ENCODE results near the gene ITIH2. TPM values are rescaled to one million over a fixed set of nuclear protein-coding genes. Genes with fewer than 3 reads are reported as not detected.
"Not testable (repeated sequence)": the region's sequence is repeated elsewhere in the genome, so short reads cannot be mapped to it uniquely, and the experiment has no call there.

Gene ITIH2
- total RNA-seq, 2 experiments from 2014 or later, result not detected

- Histone ChIP-seq H2AFZ (ENCODE audit: low read length) (no peak overlapping the region), H3K4me3 (ENCODE audit: low read depth, low read length, poor library complexity, severe bottlenecking) (no peak overlapping the region), H3K79me2 (ENCODE audit: insufficient read depth, low read depth, low read length) (no peaks in the 10 kb centered on the region), H3K9me3 (ENCODE audit: low read length) (no peaks in the 10 kb centered on the region), H3K36me3 (ENCODE audit: insufficient read depth, low read length) (no peaks in the 10 kb centered on the region), H3K9me2 (ENCODE audit: insufficient read depth, low read length) (no peaks in the 10 kb centered on the region), H3K27ac (ENCODE audit: low read depth, low read length, poor library complexity, severe bottlenecking) (no peak overlapping the region), H3K4me1 (ENCODE audit: insufficient read depth, low read length, poor library complexity, severe bottlenecking) (no peaks in the 10 kb centered on the region), H3K4me2 (ENCODE audit: low read length) (no peak overlapping the region), H4K20me1 (ENCODE audit: insufficient read depth, low read length) (no peaks in the 10 kb centered on the region)
- no peak for TF ChIP-seq EZH2phosphoT487 (IDR thresholded peaks at IDR 0.05; ENCODE audit: borderline replicate concordance, low read depth, low read length)
- TF ChIP-seq CTCF (conservative IDR thresholded peaks at IDR 0.05; ENCODE audit: low read length), result no peak
- no TSS peak for BruUV-seq (replicated peaks)
- ChIA-PET CTCF (ENCODE audit: unreplicated experiment) (no interaction called here), POLR2A (interaction anchor here (0.5 to 0.6 kb wide), 2 partner anchors 19 to 136 kb away, joined by 3 to 4 read pairs; no protein-coding TSS in a partner anchor)
- intact Hi-C loops (cut with micrococcal nuclease; ENCODE audit: unreplicated experiment), result no loop called here
- no peak for DNase-seq (ENCODE audit: low spot score)
Measured at GRCh38 chr10:7738536-7739407, 35.7 kb downstream of the ITIH2 start.

- BruUV-seq (replicated peaks), result no TSS peak
- Histone ChIP-seq H3K9me2 (ENCODE audit: insufficient read depth, low read length) (no peaks in the 10 kb centered on the region), H4K20me1 (ENCODE audit: insufficient read depth, low read length) (no peaks in the 10 kb centered on the region), H3K27ac (ENCODE audit: low read depth, low read length, poor library complexity, severe bottlenecking) (no peak overlapping the region), H3K4me3 (ENCODE audit: low read depth, low read length, poor library complexity, severe bottlenecking) (no peak overlapping the region), H3K4me2 (ENCODE audit: low read length) (no peak overlapping the region), H3K36me3 (ENCODE audit: insufficient read depth, low read length) (no peaks in the 10 kb centered on the region), H3K4me1 (ENCODE audit: insufficient read depth, low read length, poor library complexity, severe bottlenecking) (no peaks in the 10 kb centered on the region), H3K79me2 (ENCODE audit: insufficient read depth, low read depth, low read length) (no peaks in the 10 kb centered on the region), H2AFZ (ENCODE audit: low read length) (no peak overlapping the region), H3K9me3 (ENCODE audit: low read length) (no peaks in the 10 kb centered on the region)
- TF ChIP-seq EZH2phosphoT487 (IDR thresholded peaks at IDR 0.05; ENCODE audit: borderline replicate concordance, low read depth, low read length), result no peak
- TF ChIP-seq CTCF (conservative IDR thresholded peaks at IDR 0.05; ENCODE audit: low read length), result no peak
- CTCF ChIA-PET (ENCODE audit: unreplicated experiment), result no interaction called here
- intact Hi-C loops (cut with micrococcal nuclease; ENCODE audit: unreplicated experiment), result no loop called here
- no peak for DNase-seq (ENCODE audit: low spot score)
- POLR2A ChIA-PET, result interaction anchor here (0.6 kb wide), 1 partner anchor 380 kb away, joined by 3 read pairs; no protein-coding TSS in a partner anchor
Measured at GRCh38 chr10:7744307-7744706, 41.2 kb downstream of the ITIH2 start.

DNA sequence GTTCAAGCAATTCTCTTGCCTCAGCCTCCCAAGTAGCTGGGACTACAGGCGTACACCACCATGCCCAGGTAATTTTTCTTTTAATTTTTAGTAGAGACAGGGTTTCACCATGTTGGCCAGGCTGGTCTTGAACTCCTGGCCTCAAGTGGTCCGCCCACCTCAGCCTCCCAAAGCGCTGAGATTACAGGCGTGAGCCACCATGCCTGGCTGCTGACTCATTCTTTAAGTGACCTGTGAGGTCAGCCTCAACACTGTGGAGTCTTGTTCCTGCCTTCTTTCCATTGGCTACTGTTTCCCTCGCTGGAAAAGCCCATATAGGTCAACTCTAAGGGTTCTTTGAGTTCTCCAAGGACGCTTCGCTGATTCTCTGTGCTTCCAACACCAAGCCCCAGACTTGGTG is 45.5 kb downstream of the ITIH2 start:
- H2AFZ ChIP-seq (ENCODE audit: low read length); H3K4me3 ChIP-seq (ENCODE audit: low read depth, low read length, poor library complexity, severe bottlenecking); H3K9me2 ChIP-seq (ENCODE audit: insufficient read depth, low read length); H3K9me3 ChIP-seq (ENCODE audit: low read length); H3K4me2 ChIP-seq (ENCODE audit: low read length); H3K27ac ChIP-seq (ENCODE audit: low read depth, low read length, poor library complexity, severe bottlenecking); CTCF ChIA-PET (ENCODE audit: unreplicated experiment); H4K20me1 ChIP-seq (ENCODE audit: insufficient read depth, low read length); DNase-seq (ENCODE audit: low spot score); POLR2A ChIA-PET; H3K4me1 ChIP-seq (ENCODE audit: insufficient read depth, low read length, poor library complexity, severe bottlenecking); H3K79me2 ChIP-seq (ENCODE audit: insufficient read depth, low read depth, low read length); intact Hi-C loops (cut with micrococcal nuclease; ENCODE audit: unreplicated experiment); BruUV-seq (replicated peaks): not testable (repeated sequence)
- peaks cover 22% of the 10 kb centered on the region for H3K36me3 ChIP-seq (ENCODE audit: insufficient read depth, low read length)

All from OCI-LY7 (cell line).